Measurements from ENCODE around the gene EFEMP1.

The EFEMP1 gene

DNA sequence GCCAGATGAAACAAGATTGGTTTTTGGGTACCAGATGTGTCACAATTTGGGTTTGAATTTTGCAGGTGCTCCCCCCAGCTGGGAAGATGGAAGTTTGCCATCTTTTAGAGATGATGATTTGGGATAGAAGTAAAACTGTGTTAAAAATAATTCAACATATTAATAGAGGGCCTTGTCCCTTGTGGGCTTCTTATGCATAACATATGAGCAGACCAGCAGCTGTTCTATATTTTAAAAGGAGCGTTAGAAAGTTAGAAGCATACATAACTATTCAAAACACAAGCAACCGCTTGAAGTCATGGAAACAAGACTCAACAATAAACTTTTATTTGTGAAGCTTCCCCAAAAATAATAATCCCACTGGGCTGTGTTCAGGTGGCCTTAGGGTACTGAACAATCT is 62.8 kb downstream of the EFEMP1 start:
- DNase-seq (ENCODE audit: low read depth, low spot score), result no peak
- Histone ChIP-seq H3K9me3 (ENCODE audit: insufficient read depth, low read length) (no peaks in the 10 kb centered on the region), H3K4me1 (ENCODE audit: insufficient read depth, insufficient read length) (no peaks in the 10 kb centered on the region), H3K9ac (ENCODE audit: insufficient read length, low read depth) (no peak overlapping the region), H3K36me3 (ENCODE audit: insufficient read depth, insufficient read length, low read length) (no peaks in the 10 kb centered on the region), H3K4me3 (ENCODE audit: insufficient read length, low read depth) (no peak overlapping the region), H3K27me3 (ENCODE audit: insufficient read depth, insufficient read length) (no peaks in the 10 kb centered on the region)
- no peak for TF ChIP-seq YY1 (IDR thresholded peaks at IDR 0.05; ENCODE audit: insufficient read depth, insufficient read length)
- no peak for TF ChIP-seq SUZ12 (IDR thresholded peaks at IDR 0.05; ENCODE audit: extremely low read depth, insufficient read depth, insufficient read length)
- TF ChIP-seq ZNF274 (IDR thresholded peaks at IDR 0.05; ENCODE audit: low read depth, low read length), result no peak

DNA sequence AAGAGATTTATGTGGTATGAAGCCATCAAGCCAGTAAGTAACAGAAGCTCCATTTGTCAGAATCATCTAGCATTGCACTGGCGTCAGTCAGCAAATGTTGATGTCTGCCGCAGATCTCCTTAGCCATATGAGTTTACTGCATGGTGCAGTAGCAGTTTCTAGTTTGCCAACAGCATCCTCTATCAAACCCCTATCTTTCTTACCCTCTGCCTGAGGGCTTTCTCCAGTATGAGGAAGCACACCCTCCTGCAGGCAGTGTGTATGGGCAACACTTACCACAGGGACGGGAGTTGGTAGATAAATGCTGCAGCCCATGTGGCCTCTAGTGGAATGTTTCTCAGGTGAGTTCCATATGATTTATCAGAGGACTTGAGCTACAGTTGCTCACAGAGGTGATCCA is 63.7 kb downstream of the EFEMP1 start:
- no peaks in the 10 kb centered on the region for H3K4me1 ChIP-seq (ENCODE audit: insufficient read depth, insufficient read length)
- no peak overlapping the region for H3K9ac ChIP-seq (ENCODE audit: insufficient read length, low read depth)

DNA sequence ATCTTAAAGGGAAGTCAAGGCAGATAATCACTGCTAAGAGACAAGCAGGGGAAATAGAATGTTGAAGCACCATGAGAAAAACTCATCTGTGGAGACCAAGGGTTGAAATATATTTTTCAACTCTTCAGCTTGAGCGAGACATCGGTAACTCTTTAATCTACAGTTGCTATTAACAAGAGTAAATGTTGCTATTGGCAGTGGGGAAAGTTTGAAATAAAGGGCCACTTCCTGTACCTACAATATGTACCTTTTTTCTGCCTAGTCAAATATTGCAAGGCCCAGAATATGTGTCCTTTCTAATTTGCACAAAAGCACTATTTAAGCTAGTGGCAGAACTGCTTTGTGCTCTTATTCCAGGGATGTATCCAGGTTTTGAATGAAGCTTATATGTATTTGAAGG is 65.8 kb downstream of the EFEMP1 start:
- Histone ChIP-seq H3K9me3 (ENCODE audit: insufficient read depth, low read length) (no peaks in the 10 kb centered on the region), H3K4me1 (ENCODE audit: insufficient read depth, insufficient read length) (no peaks in the 10 kb centered on the region), H3K36me3 (ENCODE audit: insufficient read depth, insufficient read length, low read length) (no peaks in the 10 kb centered on the region), H3K9ac (ENCODE audit: insufficient read length, low read depth) (no peak overlapping the region), H3K4me3 (ENCODE audit: insufficient read length, low read depth) (no peak overlapping the region), H3K27me3 (ENCODE audit: insufficient read depth, insufficient read length) (no peaks in the 10 kb centered on the region)
- TF ChIP-seq ZNF274 (IDR thresholded peaks at IDR 0.05; ENCODE audit: low read depth, low read length), result no peak
- no peak for TF ChIP-seq SUZ12 (IDR thresholded peaks at IDR 0.05; ENCODE audit: extremely low read depth, insufficient read depth, insufficient read length)
- no peak for TF ChIP-seq YY1 (IDR thresholded peaks at IDR 0.05; ENCODE audit: insufficient read depth, insufficient read length)
- DNase-seq (ENCODE audit: low read depth, low spot score), result no peak

More for the DNA sequence above, 63.7 kb downstream of the EFEMP1 start:
- no peak overlapping the region for H3K4me3 ChIP-seq (ENCODE audit: insufficient read length, low read depth)
- no peaks in the 10 kb centered on the region for H3K27me3 ChIP-seq (ENCODE audit: insufficient read depth, insufficient read length)
- H3K9me3 ChIP-seq (ENCODE audit: insufficient read depth, low read length), result no peaks in the 10 kb centered on the region
- no peaks in the 10 kb centered on the region for H3K36me3 ChIP-seq (ENCODE audit: insufficient read depth, insufficient read length, low read length)
- DNase-seq (ENCODE audit: low read depth, low spot score), result no peak
- TF ChIP-seq YY1 (IDR thresholded peaks at IDR 0.05; ENCODE audit: insufficient read depth, insufficient read length) (no peak), SUZ12 (IDR thresholded peaks at IDR 0.05; ENCODE audit: extremely low read depth, insufficient read depth, insufficient read length) (no peak), ZNF274 (IDR thresholded peaks at IDR 0.05; ENCODE audit: low read depth, low read length) (no peak)

DNA sequence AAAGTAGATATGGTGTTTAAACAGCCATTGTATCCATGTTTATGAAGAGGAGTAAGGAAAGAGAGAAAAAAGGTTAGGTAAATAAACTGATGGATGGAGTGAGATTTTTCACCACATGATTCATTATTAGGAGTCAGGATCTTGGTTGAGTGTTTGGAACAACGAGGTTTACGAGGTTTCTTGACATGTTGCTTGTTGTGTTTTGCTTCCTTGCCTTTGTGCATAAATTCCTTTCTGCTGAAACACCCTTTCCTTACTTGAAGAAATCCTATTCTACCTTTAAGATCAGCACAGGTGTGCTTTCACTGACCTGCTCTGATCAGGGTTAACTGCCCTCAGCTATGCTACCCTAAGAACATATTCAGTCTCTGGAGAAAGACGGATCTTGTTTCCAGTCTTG is 66.6 kb downstream of the EFEMP1 start:
- H3K4me3 ChIP-seq (ENCODE audit: insufficient read length, low read depth), result no peak overlapping the region
- H3K4me1 ChIP-seq (ENCODE audit: insufficient read depth, insufficient read length), result no peaks in the 10 kb centered on the region
- H3K9ac ChIP-seq (ENCODE audit: insufficient read length, low read depth), result no peak overlapping the region
- H3K36me3 ChIP-seq (ENCODE audit: insufficient read depth, insufficient read length, low read length), result no peaks in the 10 kb centered on the region
- no peaks in the 10 kb centered on the region for H3K9me3 ChIP-seq (ENCODE audit: insufficient read depth, low read length)
- H3K27me3 ChIP-seq (ENCODE audit: insufficient read depth, insufficient read length), result no peaks in the 10 kb centered on the region
- TF ChIP-seq ZNF274 (IDR thresholded peaks at IDR 0.05; ENCODE audit: low read depth, low read length) (no peak), YY1 (IDR thresholded peaks at IDR 0.05; ENCODE audit: insufficient read depth, insufficient read length) (no peak), SUZ12 (IDR thresholded peaks at IDR 0.05; ENCODE audit: extremely low read depth, insufficient read depth, insufficient read length) (no peak)
- no peak for DNase-seq (ENCODE audit: low read depth, low spot score)

DNA sequence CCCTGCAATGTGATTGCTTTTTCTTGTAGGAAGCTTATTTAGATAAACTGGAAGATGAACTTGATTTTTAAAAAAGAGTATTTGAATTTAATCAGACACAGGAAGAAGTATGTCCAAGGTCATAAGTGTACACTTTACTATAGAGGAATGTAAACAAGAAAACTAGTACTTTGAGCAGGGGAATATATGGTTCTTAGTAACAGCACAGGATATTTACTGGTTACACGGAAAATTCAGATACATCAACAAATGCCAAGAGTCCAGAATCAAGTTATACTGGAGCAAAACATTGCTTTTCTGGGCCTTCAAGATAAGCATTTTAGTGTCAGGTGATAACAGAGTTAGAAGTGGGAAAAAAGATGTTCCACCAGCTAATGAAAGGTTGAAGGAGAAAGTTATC is 75.5 kb downstream of the EFEMP1 start:
- no peak overlapping the region for H3K9ac ChIP-seq (ENCODE audit: insufficient read length, low read depth)
- H3K27me3 ChIP-seq (ENCODE audit: insufficient read depth, insufficient read length), result no peaks in the 10 kb centered on the region
- H3K36me3 ChIP-seq (ENCODE audit: insufficient read depth, insufficient read length, low read length), result no peaks in the 10 kb centered on the region
- DNase-seq (ENCODE audit: low read depth, low spot score), result no peak
- TF ChIP-seq YY1 (IDR thresholded peaks at IDR 0.05; ENCODE audit: insufficient read depth, insufficient read length), result no peak
- no peak for TF ChIP-seq ZNF274 (IDR thresholded peaks at IDR 0.05; ENCODE audit: low read depth, low read length)
- TF ChIP-seq SUZ12 (IDR thresholded peaks at IDR 0.05; ENCODE audit: extremely low read depth, insufficient read depth, insufficient read length), result no peak
- H3K4me3 ChIP-seq (ENCODE audit: insufficient read length, low read depth), result no peak overlapping the region
- H3K4me1 ChIP-seq (ENCODE audit: insufficient read depth, insufficient read length), result no peaks in the 10 kb centered on the region
- no peaks in the 10 kb centered on the region for H3K9me3 ChIP-seq (ENCODE audit: insufficient read depth, low read length)

DNA sequence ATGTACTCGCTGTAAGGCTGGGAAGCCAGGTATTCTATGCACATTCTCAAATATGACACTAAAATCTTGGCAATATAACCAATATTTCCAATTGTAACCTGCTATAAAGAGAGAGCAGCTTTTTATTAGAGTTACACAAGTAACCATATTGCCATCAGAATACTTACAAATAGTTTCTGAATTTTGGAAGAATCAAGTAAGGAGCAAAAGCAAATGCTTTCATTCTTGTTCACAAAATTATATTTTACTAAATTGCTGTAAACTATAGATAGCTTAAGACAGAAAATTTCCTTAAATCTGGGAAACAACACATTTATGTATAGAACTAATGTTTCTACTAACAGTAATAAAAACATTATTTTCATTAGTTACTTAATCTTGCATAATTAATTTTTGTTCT is 77.2 kb downstream of the EFEMP1 start:
- H3K9ac ChIP-seq (ENCODE audit: insufficient read length, low read depth), result no peak overlapping the region
- H3K4me3 ChIP-seq (ENCODE audit: insufficient read length, low read depth), result no peak overlapping the region
- H3K9me3 ChIP-seq (ENCODE audit: insufficient read depth, low read length), result no peaks in the 10 kb centered on the region
- DNase-seq (ENCODE audit: low read depth, low spot score), result no peak
- no peaks in the 10 kb centered on the region for H3K4me1 ChIP-seq (ENCODE audit: insufficient read depth, insufficient read length)
- no peaks in the 10 kb centered on the region for H3K36me3 ChIP-seq (ENCODE audit: insufficient read depth, insufficient read length, low read length)
- TF ChIP-seq SUZ12 (IDR thresholded peaks at IDR 0.05; ENCODE audit: extremely low read depth, insufficient read depth, insufficient read length), result no peak
- no peak for TF ChIP-seq ZNF274 (IDR thresholded peaks at IDR 0.05; ENCODE audit: low read depth, low read length)
- no peak for TF ChIP-seq YY1 (IDR thresholded peaks at IDR 0.05; ENCODE audit: insufficient read depth, insufficient read length)
- H3K27me3 ChIP-seq (ENCODE audit: insufficient read depth, insufficient read length), result no peaks in the 10 kb centered on the region

DNA sequence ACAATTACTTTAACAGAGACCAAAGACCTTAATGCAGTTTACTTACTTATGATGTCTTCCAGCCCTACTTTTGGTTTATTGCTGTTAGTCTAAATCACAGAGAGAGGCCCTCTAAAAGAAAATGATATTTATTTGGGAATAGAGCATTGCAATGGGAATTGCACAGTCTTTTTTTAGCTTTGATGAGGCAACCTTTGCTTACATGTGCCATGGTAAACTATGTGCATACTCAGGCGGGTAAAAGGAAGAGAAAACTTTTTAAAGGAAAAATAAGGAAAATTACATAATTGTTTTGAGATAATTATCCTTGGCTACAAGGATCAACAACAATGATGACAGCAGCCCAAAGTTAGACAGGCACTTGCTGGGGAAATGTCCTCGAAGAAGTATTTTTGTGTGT is 78.6 kb downstream of the EFEMP1 start:
- no peaks in the 10 kb centered on the region for H3K36me3 ChIP-seq (ENCODE audit: insufficient read depth, insufficient read length, low read length)
- DNase-seq (ENCODE audit: low read depth, low spot score), result no peak
- no peak for TF ChIP-seq SUZ12 (IDR thresholded peaks at IDR 0.05; ENCODE audit: extremely low read depth, insufficient read depth, insufficient read length)
- no peak for TF ChIP-seq ZNF274 (IDR thresholded peaks at IDR 0.05; ENCODE audit: low read depth, low read length)
- no peak for TF ChIP-seq YY1 (IDR thresholded peaks at IDR 0.05; ENCODE audit: insufficient read depth, insufficient read length)
- no peak overlapping the region for H3K4me3 ChIP-seq (ENCODE audit: insufficient read length, low read depth)
- H3K9me3 ChIP-seq (ENCODE audit: insufficient read depth, low read length), result no peaks in the 10 kb centered on the region
- no peaks in the 10 kb centered on the region for H3K27me3 ChIP-seq (ENCODE audit: insufficient read depth, insufficient read length)
- no peak overlapping the region for H3K9ac ChIP-seq (ENCODE audit: insufficient read length, low read depth)
- H3K4me1 ChIP-seq (ENCODE audit: insufficient read depth, insufficient read length), result no peaks in the 10 kb centered on the region

DNA sequence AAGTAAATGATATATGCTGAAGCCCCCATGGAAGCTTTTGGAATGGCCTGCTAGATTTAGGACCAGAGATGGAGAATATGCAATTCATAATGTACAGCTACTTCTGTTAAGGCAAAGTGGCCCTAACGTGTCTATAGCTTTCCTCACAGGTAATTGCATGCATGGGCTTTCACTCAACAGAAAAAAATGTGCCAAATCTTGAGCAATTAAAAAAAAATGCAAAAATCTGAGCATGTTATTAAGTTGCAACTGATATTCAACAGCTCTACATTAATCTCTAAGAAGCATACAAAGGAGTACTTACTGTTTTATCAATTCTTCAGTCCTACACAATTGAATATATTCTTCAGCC is 79.6 kb downstream of the EFEMP1 start:
- no peaks in the 10 kb centered on the region for H3K27me3 ChIP-seq (ENCODE audit: insufficient read depth, insufficient read length)
- DNase-seq (ENCODE audit: low read depth, low spot score), result no peak
- H3K9ac ChIP-seq (ENCODE audit: insufficient read length, low read depth), result no peak overlapping the region
- no peaks in the 10 kb centered on the region for H3K36me3 ChIP-seq (ENCODE audit: insufficient read depth, insufficient read length, low read length)
- TF ChIP-seq YY1 (IDR thresholded peaks at IDR 0.05; ENCODE audit: insufficient read depth, insufficient read length) (no peak), ZNF274 (IDR thresholded peaks at IDR 0.05; ENCODE audit: low read depth, low read length) (no peak), SUZ12 (IDR thresholded peaks at IDR 0.05; ENCODE audit: extremely low read depth, insufficient read depth, insufficient read length) (no peak)
- no peaks in the 10 kb centered on the region for H3K4me1 ChIP-seq (ENCODE audit: insufficient read depth, insufficient read length)
- no peaks in the 10 kb centered on the region for H3K9me3 ChIP-seq (ENCODE audit: insufficient read depth, low read length)
- H3K4me3 ChIP-seq (ENCODE audit: insufficient read length, low read depth), result no peak overlapping the region
